Mammary microvascular endothelial cell (primary cell): ENCODE measurements around the gene KRTAP21-3. TPM values are rescaled to one million over a fixed set of nuclear protein-coding genes. Genes with fewer than 3 reads are reported as not detected.

Source experiments
- total RNA-seq: library from RNA; depleted of rRNA; stranded (reverse); fragments of >200 nt; gene quantifications from 2 replicates; pipeline ENCODE4 v1.2.3, GENCODE V29; 2015

The KRTAP21-3 gene
- total RNA-seq, result not detected in 2 replicates

GRCh38 chr21:30718239-30718909 is at the start of gene KRTAP21-3:
Gene KRTAP21-3, minus strand, starts transcription at chr21:30718777. Its CDS starts 18 bp downstream, at chr21:30718759.

GRCh38 chr21:30755328-30755727 is 36.8 kb upstream of the KRTAP21-3 start, which contains the start of gene KRTAP21-1:
Gene KRTAP21-1, minus strand, starts transcription at chr21:30755428. Its CDS starts 50 bp downstream, at chr21:30755378.

GRCh38 chr21:30747159-30747558 is 28.6 kb upstream of the KRTAP21-3 start, which contains the start of gene KRTAP21-2:
Gene KRTAP21-2, minus strand, starts transcription at chr21:30747259. Its CDS starts 57 bp downstream, at chr21:30747202.

Other genes with a start within 250 kb of the KRTAP21-3 start
- gene KRTAP19-1, start 238.4 kb downstream of the KRTAP21-3 start, total RNA-seq, result not detected in 2 replicates
- not detected in 2 replicates for gene KRTAP19-2, start 231.3 kb downstream of the KRTAP21-3 start, total RNA-seq
- not detected in 2 replicates for gene KRTAP19-3, start 226.8 kb downstream of the KRTAP21-3 start, total RNA-seq
- gene KRTAP19-4, start 221.6 kb downstream of the KRTAP21-3 start, total RNA-seq, result not detected in 2 replicates
- gene KRTAP19-5, start 216.6 kb downstream of the KRTAP21-3 start, total RNA-seq, result not detected in 2 replicates
- not detected in 2 replicates for gene KRTAP19-6, start 176.9 kb downstream of the KRTAP21-3 start, total RNA-seq
- not detected in 2 replicates for gene KRTAP19-7, start 157.5 kb downstream of the KRTAP21-3 start, total RNA-seq
- gene KRTAP22-2, start 128.4 kb downstream of the KRTAP21-3 start, total RNA-seq, result not detected in 2 replicates
- gene KRTAP6-3, start 126.3 kb downstream of the KRTAP21-3 start, total RNA-seq, result not detected in 2 replicates
- gene KRTAP6-2, start 119.9 kb downstream of the KRTAP21-3 start, total RNA-seq, result not detected in 2 replicates
- not detected in 2 replicates for gene KRTAP22-1, start 117.7 kb downstream of the KRTAP21-3 start, total RNA-seq
- not detected in 2 replicates for gene KRTAP6-1, start 104.8 kb downstream of the KRTAP21-3 start, total RNA-seq
- gene KRTAP20-1, start 102.4 kb downstream of the KRTAP21-3 start, total RNA-seq, result not detected in 2 replicates
- not detected in 2 replicates for gene KRTAP20-4, start 98.2 kb downstream of the KRTAP21-3 start, total RNA-seq
- gene KRTAP20-2, start 83.6 kb downstream of the KRTAP21-3 start, total RNA-seq, result not detected in 2 replicates
- gene KRTAP20-3, start 75.9 kb downstream of the KRTAP21-3 start, total RNA-seq, result not detected in 2 replicates
- gene KRTAP21-2, start 28.5 kb upstream of the KRTAP21-3 start, total RNA-seq, result not detected in 2 replicates
- not detected in 2 replicates for gene KRTAP21-1, start 36.7 kb upstream of the KRTAP21-3 start, total RNA-seq
- not detected in 2 replicates for gene KRTAP8-1, start 94.5 kb upstream of the KRTAP21-3 start, total RNA-seq
- not detected in 2 replicates for gene KRTAP7-1, start 111.0 kb upstream of the KRTAP21-3 start, total RNA-seq
- not detected in 2 replicates for gene KRTAP11-1, start 162.8 kb upstream of the KRTAP21-3 start, total RNA-seq